ENCODE data around the gene IL17RC.

Gene IL17RC

DNA sequence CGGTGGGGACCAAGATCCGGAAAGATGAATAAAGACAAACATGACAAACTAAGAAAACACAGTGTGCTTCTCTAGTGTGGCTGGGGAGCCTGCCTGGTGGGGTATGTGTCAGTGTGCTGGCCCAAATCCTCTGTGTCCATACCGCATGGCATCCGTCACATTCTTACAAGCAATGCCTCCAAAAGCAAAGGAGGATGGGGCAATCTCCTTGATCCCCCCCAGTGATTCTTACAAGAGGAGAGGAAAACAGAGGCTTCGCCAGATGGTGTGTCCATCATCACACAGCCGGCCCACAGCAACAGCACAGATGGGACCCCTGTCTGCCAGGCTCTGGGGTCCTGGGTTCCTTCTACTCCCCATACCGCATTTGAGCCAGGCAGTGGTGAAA, 558 bp upstream of the IL17RC start:
- TF ChIP-seq, protein P1, sequence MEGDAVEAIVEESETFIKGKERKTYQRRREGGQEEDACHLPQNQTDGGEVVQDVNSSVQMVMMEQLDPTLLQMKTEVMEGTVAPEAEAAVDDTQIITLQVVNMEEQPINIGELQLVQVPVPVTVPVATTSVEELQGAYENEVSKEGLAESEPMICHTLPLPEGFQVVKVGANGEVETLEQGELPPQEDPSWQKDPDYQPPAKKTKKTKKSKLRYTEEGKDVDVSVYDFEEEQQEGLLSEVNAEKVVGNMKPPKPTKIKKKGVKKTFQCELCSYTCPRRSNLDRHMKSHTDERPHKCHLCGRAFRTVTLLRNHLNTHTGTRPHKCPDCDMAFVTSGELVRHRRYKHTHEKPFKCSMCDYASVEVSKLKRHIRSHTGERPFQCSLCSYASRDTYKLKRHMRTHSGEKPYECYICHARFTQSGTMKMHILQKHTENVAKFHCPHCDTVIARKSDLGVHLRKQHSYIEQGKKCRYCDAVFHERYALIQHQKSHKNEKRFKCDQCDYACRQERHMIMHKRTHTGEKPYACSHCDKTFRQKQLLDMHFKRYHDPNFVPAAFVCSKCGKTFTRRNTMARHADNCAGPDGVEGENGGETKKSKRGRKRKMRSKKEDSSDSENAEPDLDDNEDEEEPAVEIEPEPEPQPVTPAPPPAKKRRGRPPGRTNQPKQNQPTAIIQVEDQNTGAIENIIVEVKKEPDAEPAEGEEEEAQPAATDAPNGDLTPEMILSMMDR (IDR thresholded peaks at IDR 0.05; ENCODE audit: low read depth, low read length, missing control alignments), result no peak
- no peak for DNase-seq (ENCODE audit: extremely low read depth, low read depth)
- peak overlapping the region; percentile 56 for H3K4me3 ChIP-seq (replicated peaks; ENCODE audit: low read depth, low read length)

DNA sequence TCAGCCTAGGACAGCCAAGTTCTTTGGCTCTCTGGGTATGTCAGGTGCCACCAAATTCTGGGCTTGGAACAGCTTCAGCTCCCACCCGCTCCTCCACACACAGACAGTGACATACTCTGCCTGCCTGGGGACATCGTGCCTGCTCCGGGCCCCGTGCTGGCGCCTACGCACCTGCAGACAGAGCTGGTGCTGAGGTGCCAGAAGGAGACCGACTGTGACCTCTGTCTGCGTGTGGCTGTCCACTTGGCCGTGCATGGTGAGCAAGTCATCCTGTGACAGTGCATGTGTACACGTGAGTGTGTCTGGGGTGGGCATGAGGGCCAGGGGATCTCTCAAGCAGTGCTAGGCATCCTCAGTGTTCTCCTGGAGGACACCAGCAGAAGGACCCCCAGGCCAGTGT, 922 bp downstream of the IL17RC start:
- TF ChIP-seq, protein P1 (IDR thresholded peaks at IDR 0.05; ENCODE audit: low read depth, low read length, missing control alignments), result no peak
- peak overlapping the region; percentile 56 for H3K4me3 ChIP-seq (replicated peaks; ENCODE audit: low read depth, low read length)

DNA sequence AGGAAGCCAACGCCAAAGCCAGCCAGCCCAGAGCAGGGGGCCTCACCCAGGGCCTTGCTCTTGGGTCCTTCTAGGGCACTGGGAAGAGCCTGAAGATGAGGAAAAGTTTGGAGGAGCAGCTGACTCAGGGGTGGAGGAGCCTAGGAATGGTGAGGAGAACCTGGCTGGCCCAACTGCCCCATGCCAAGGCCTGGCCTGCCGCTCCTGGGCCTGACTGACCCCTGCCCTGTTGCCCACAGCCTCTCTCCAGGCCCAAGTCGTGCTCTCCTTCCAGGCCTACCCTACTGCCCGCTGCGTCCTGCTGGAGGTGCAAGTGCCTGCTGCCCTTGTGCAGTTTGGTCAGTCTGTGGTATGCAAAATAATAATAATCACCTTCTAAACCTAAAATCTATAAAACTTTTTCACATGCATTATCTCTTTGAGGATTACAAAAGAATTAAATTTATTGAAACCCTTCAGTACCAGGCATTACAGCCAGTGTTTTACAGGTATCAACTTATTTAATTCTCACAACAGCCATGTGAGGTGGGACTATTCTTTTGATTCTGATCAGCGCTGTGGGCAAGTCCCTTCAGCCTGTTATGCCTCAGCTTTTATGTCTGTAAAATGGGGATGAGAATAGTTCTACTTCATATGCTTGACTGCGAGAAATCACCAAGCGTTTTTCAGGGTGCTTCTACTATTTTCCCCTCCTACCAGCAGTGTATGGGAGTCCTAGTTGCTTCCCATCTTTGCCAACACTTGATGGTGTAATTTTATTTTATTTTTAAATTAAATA, 1.6 kb downstream of the IL17RC start:
- TF ChIP-seq, protein P1 (IDR thresholded peaks at IDR 0.05; ENCODE audit: low read depth, low read length, missing control alignments), result no peak
- no peak for DNase-seq (ENCODE audit: extremely low read depth, low read depth)
- H3K4me3 ChIP-seq (replicated peaks; ENCODE audit: low read depth, low read length), result no peak overlapping the region

More for the DNA sequence above, 922 bp downstream of the IL17RC start:
- DNase-seq (ENCODE audit: extremely low read depth, low read depth), result no peak

DNA sequence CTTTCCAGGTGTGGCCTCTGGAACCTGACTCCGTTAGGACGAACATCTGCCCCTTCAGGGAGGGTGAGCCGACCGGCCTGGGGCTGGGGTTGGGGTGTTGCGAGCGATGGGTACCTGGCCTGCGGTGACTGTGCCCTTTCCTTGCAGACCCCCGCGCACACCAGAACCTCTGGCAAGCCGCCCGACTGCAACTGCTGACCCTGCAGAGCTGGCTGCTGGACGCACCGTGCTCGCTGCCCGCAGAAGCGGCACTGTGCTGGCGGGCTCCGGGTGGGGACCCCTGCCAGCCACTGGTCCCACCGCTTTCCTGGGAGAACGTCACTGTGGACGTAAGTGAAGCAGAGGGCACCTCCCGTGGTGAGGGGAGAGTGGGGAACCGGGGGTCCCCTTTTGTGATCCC, 11.3 kb downstream of the IL17RC start:
- TF ChIP-seq, protein P1 (IDR thresholded peaks at IDR 0.05; ENCODE audit: low read depth, low read length, missing control alignments), result no peak
- DNase-seq (ENCODE audit: extremely low read depth, low read depth), result no peak
- no peak overlapping the region for H3K4me3 ChIP-seq (replicated peaks; ENCODE audit: low read depth, low read length)

DNA sequence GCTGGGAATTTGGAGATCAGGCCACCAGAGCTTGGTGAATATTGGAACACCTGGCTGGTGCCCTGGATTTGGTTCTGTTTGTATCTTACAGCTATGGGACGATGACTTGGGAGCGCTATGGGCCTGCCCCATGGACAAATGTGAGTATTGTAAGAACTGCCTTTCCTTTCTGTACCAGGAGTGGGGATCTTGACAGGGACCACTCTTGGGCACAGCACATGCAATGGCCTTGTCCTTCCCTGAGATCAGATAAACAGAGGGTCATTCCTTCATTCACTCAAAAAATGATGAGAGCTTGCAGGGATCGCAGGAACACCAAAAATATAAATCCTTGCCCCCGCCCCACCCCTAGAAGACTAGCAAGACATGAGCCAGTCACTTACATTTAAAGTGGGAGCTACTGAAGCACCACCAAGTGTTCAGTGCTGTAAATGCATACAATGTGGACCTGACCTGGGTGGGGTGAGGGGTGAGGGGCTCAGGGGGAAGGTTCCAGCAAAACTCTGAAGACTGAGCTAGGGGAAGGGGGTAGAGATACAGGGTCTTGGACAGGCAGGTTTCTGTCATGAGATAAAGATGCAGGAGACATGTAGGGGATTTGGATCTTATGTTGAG, 14.0 kb downstream of the IL17RC start:
- H3K4me3 ChIP-seq (replicated peaks; ENCODE audit: low read depth, low read length), result no peak overlapping the region
- TF ChIP-seq, protein P1 (IDR thresholded peaks at IDR 0.05; ENCODE audit: low read depth, low read length, missing control alignments), result no peak
- DNase-seq (ENCODE audit: extremely low read depth, low read depth), result no peak

DNA sequence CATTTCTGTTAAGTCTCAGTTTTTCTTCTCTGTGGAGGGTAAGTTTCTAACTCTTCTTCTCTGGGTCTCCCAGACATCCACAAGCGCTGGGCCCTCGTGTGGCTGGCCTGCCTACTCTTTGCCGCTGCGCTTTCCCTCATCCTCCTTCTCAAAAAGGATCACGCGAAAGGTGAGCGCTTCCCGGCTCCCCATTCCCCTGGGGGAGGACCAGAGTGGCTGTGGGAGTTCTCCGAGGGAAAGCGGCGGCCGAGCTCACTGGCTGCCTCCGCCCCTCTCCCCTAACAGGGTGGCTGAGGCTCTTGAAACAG, 15.6 kb downstream of the IL17RC start:
- TF ChIP-seq, protein P1 (IDR thresholded peaks at IDR 0.05; ENCODE audit: low read depth, low read length, missing control alignments), result no peak
- DNase-seq (ENCODE audit: extremely low read depth, low read depth), result no peak

More for the DNA sequence above, 15.6 kb downstream of the IL17RC start:
- H3K4me3 ChIP-seq (replicated peaks; ENCODE audit: low read depth, low read length), result peak overlapping the region; percentile 52

All from HFF-Myc (cell line).